Islet precursor cell (in vitro differentiated cells): ENCODE results near the gene LCN1.
A peak's percentile ranks its signal among the peaks of the same experiment; 100 is the strongest.
"Not testable (repeated sequence)": the region's sequence is repeated elsewhere in the genome, so short reads cannot be mapped to it uniquely, and the experiment has no call there.

Experiments used
- DNase-seq: peaks from one replicate; pipeline ENCODE4 v3.0.0-alpha.2; 2018

The LCN1 gene

DNA sequence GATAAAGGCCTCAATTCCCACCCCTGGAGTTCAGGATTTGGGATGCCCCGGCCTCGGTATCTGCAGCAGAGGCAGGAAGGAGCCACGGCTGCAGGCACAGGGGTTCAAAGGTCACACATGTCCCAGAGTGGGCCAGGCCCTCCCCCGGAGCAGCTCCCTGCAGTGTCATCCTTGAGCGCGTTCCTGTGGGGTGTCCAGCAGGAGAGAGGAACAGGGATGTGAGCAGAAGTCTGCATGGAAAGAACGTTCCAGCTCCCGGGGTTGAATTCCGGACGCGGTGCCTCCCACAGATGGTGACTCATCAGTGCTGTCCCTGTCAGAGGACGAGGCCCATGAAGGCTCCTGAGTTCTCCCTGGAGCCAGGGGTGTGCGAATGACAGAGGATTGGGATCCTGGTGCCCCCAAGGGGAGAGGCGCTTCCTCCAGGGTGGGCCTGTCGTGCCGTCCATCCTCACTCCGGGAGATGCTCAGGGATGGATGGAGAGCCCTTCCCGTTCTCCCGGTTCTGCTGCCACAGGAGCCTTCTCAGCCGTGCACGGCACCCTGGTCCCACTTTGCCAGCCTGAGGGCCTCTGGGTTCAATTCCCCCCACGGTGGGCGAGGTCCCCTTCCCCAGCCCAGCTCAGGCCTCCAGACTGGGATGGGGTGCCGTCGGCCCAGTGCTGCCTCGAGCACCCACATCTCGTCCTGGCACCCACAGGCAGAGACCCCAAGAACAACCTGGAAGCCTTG is 3.1 kb downstream of the LCN1 start:
- peak; percentile 80 for DNase-seq

DNA sequence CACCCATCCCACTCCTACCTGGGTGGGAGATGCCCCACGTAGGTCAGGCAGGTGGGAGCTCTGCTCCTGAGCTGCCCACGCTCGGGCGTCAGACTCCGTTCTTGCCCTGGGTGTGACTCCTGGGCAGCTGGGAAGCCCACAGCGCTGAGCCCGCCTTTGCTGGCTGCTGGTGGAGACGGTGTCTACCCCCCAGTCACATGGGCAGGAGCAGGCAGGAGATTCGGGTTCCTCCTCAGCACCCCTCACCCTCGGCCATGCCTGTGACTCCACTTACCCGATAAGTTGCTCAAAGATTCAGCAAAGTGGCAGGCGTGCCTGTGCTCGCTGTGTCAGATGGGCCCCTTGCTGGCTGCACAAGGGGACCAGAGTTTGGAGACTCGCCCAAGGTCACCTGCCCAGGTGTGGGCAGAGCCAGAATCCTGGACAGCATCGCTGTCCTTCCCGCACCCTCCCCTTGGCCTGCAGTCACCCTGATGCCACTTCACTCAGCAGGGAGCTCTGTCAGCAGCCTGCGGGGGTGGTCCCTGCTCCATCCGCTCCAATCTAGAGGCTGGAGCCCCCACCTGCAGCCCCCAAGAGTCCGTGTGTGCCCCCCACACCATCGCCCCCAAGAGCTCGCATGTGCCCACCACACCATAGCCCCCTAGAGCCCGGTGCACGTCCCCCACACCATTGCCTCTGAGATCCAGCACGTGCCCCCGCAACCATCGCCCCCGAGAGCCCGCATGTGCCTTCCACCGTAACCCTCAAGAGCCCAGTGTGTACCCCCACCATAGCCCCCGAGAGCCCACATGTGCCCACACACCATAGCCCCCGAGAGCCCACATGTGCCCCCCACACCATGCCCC is 4.2 kb downstream of the LCN1 start:
- DNase-seq, result peak; percentile 43

GRCh38 chr9:135526089-135526729 is 5.0 kb downstream of the LCN1 start:
- no peak for DNase-seq

DNA sequence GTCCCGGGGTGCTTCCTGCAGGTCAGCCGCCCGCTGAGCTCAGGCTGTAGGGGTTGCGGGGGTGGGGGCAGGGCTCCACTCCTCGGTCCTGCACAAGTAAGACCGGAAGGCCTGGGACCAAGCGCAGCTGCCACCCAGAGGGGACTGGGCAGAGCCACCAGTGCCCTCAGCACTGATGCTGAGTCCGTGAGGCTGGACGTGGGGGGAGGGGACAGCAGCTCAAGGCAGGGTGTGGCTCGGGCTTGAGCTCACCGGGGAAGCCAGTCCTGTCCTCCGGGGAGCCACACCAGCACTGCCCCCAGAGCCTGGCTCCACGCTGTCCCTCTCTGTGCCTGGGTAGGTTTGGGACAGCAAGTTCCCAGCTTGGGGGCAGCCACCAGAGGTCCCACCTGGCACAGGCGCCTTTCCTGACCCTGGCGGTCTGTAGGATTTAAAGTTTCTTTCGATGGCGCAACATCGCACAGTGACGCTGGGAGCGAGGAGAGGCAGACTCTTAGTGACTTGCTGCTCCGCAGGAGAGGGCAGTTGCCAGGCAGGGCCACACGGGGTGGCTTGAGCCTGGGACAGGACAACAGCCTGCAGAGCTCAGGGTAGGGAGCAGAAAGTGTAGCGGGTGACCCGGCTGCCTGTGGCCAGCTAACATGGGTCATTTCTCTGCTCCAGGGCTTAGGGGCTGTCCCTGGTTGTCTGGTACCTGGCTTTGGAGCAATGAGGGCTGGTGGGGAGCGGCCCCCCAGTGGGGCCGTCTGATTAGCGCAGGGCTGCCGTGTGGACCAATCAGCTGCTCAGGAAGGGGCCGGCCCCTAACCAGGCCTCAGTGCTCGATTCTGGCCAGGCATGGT is 5.7 kb downstream of the LCN1 start:
- peak; percentile 55 for DNase-seq

GRCh38 chr9:135528842-135529435 is 7.7 kb downstream of the LCN1 start:
- not testable (repeated sequence) for DNase-seq

- no peak for DNase-seq
Observed at GRCh38 chr9:135530146-135530545, 8.9 kb downstream of the LCN1 start.

DNA sequence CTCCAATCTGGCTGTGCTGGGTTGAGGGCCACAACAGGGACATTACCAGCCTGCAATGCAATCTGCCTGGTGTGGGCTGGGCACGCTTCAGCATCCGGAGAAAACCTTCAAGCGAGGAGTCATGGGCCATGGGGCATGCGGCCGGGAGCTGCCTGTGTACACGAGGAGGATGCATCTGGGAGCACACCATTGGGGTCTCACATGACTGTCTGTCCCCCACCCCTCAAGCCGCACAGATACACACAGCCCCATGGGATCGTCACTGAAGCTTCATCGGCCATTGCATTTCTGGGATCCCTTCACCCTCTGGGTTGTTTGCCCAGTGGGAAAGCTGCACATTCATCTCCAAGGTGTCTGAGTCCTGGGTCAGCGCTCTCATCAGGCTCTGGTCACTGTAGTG is 9.9 kb downstream of the LCN1 start:
- peak; percentile 30 for DNase-seq

GRCh38 chr9:135533113-135533512 is 11.9 kb downstream of the LCN1 start:
- no peak for DNase-seq

- DNase-seq, result no peak
Observed at GRCh38 chr9:135533674-135534073, 12.4 kb downstream of the LCN1 start.

DNA sequence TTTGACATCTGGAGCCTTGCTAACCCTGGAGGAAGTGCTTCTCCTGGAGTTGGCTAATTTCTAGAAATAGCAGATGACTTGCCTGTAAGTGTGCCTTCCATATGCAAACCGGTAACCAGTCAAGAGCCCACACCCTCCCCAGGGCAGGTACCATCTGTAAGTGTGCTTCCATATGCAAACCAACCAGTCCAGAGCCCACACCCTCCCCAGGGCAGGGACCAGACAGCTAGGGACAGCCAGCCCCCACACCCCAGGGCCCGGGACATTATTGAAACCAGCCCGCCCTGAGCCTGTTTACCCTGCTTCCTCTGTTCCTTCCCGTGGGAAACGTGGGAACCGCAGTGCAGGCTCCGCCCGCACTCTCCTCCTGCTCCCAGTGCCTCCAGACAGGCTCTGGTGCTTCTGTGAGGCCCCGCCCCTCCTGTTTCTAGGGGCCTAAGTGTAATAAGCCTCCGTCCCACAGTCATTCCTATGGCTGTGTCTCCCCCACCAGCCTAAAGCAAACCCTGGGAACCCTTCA is 13.0 kb downstream of the LCN1 start:
- peak; percentile 91 for DNase-seq

GRCh38 chr9:135534826-135535225 is 13.6 kb downstream of the LCN1 start:
- not testable (repeated sequence) for DNase-seq

DNA sequence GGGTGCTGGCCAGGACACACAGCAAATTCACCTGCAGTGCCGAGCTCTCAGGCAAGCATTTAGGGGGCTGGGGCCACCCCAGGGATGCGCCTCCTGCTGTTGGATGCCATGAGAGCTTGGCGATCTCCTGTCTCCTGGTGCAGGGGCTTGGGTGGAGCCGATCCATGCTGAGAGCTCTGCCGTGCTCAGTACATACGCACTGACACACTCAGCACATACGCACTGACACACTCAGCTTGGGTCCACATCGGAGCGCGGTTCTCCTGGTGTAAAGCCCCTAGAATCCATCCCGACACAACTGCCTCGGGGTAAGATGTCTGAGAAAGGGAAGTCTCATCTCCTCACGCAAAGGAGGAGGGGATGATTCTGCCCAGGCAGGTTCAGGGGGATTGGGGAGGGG is 14.4 kb downstream of the LCN1 start:
- peak; percentile 15 for DNase-seq

DNA sequence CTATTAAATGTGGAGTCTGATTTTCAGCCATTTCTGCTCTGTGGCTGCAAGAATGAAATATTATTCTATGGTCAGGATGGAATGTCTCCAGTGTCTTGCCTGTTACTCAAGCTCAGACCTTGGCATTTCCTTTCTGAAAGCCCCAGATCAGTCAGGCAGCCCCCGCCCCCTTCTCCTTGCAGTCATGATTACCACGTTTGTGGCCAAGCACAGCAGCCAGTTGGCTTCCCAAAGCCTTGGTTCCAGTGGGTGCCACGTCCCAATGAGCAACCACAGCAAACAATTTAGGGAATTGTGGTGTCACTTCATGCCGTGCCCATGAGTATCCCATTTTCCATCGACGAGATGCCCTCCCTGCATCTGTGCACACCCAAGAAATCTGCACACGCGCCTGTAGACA is 15.0 kb downstream of the LCN1 start:
- DNase-seq, result peak; percentile 45

DNA sequence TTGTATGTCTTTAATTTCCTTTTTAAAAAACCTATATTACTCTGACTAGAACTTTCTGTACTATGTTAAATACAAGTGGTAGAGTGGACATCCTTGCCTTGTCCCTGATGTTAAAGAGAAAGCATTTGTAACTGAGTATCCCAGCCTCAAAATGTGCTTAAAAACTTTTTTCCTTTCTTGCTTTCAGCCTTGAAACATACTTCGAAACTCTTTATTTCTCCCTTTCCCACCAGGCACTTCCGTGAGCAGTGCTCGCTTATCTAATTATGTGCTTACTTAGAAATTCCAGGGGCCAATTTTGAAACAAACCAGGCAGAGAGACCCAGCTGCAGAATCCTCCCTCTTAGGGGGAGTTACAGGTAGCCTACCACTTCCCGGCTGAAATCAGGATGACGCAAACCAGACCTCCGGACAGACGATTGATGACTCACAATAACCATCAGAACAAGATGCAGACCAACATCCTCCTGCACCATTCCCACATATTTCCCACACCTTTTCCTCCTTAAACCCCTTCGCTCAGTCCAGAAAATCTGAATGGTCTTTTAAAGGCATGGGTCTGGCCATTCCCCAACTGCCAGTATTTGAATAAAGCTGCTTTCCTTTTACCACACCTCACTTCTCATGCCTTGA is 22.1 kb downstream of the LCN1 start:
- peak; percentile 94 for DNase-seq

DNA sequence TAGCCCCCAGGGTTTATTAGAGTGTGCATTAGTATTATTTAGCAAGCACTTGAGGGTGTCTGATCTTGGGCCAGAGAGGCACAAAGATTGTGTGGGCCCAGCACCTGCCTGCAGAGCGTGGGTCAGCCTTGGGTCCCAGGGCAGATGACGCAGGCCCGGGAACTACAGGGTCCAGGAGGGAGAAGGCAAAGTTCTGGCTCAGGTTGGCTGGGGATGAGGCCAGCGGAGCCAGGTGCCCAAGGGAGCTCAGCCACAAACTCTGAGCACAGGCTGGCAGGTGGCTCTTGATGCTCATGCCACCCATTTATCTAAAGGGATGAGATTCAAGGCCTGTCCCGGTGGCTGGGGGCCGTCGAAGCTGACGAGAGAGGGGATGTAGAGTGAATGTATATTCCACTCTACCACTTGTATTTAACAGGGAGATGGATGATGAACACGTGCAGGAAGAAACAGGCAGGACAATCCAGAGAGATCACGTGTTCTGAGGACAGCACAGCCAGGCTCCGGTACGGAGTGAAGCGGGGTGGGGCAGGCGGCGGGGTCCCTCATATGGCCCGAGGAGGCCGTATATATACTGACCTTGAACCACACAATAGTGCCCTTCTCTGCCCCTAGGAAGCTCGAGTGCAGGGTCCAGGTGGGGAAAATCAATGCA is 23.9 kb downstream of the LCN1 start:
- DNase-seq, result peak; percentile 32

DNA sequence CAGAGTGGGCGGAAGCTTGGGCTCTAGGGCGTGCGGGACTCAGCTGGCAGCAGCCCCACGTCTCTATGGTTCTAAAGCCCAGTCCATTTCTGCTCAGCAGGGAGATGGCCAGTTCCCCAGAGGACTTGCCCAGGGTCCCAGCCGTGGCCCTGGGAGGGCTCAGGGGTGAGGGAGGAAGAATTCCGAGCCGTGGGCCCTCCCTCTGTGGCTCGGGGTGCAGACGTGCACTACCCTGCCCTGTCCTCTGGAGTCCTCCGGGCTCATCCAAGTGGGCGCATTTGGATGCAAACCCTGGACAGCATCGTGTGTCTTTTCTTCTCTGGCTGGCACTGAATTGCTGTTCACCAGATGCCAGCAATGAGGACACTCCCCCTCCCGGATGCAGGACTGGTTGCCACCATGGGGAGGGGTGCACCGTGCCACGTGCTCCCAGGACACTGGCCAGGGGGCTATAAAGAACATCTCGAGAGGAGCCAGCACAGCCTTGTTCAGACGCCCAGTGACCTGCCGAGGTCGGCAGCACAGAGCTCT is 24.5 kb downstream of the LCN1 start, which contains the start of gene OBP2A:
OBP2A (plus strand) TSS at position 481 of the 531 bp plus-strand sequence. CDS start 55 bp downstream, outside the sequence.
- peak; percentile 44 for DNase-seq

DNA sequence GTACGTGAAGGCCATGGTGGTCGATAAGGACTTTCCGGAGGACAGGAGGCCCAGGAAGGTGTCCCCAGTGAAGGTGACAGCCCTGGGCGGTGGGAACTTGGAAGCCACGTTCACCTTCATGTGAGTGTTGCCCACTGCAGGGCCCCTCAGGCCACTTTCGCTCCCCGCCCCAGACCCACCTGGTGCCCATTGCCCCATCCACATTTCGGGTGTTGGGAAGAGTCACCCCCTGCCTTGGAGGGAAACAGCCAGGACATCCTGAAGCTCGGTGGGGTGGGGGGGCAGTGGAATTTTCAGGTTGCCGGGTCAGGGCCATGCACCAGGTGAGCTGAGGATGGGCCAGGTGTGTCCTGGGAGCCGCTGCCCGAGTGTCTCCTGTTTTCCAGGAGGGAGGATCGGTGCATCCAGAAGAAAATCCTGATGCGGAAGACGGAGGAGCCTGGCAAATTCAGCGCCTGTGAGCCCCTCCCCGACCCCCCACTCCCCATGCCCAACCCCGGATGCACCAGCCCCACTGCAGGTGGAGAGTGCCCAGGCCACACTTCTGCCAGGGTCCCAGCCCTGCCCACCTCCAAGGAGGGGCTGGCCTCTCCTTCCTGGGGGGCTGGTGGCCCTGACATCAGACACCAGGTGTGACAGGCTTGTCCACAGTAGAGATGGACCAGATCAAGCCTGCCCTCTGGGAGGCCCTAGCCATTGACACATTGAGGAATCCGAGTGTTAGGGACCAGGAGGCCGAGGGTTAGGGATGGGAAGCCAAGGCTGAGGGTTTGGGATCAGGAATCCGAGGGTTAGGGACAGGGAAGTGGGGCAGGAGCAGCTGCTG is 25.8 kb downstream of the LCN1 start:
- peak; percentile 42 for DNase-seq

DNA sequence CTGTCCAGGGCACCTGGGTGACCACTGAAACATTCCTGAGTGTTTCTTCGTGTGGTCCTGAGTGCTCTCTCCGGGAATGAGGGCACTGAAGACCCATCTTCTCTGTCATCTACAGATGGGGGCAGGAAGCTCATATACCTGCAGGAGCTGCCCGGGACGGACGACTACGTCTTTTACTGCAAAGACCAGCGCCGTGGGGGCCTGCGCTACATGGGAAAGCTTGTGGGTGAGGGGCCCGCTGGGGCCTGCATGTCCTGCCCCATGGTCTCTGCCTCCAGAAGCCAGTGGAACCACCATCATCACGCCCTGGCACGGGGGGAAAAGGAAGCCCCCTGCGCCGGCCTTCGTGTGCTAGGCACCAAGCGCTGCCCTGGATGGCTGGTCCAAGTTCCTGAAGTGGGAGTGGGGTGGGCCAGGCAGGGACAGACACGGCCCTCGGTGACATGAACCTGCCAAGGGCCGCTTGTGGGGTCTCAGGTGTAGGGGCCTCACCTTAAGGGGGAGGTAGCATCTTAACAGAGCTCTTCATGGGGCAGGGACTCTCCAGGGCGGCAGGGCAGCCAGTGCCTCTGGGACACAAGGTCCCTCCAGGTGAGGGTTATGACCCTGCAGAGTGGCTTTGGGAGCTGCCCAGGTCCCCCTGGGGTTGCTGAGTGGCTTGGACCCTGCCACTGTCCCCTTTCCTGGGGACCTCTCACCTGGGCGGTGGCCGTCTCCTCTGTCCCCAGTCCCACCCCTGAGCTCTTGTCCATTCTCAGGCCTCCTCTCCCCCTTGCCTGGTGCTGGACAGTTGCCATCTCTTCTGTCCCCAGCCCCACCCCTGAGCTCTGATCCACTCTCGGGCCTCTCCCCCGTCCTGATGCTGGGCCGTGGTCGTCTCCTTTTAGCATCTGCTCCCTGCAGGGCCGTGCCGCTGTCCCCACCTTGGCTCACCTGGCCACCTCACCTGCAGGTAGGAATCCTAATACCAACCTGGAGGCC is 26.8 kb downstream of the LCN1 start:
- DNase-seq, result peak; percentile 41
